Left renal cortex interstitium (tissue), 4 donors: ENCODE data around the gene RPL7A. TPM values are rescaled to one million over a fixed set of nuclear protein-coding genes. Genes with fewer than 3 reads are reported as not detected.
"Not testable (repeated sequence)": the region's sequence is repeated elsewhere in the genome, so short reads cannot be mapped to it uniquely, and the experiment has no call there.

ENCODE experiments used
- DNase-seq, 4 donors: peaks; one replicate each; pipeline ENCODE4 v3.0.0-alpha.2; 2013; ENCODE audit warnings: low read depth in 4 of 4, low spot score in 2 of 4, missing footprints in 1 of 4
- polyA plus RNA-seq, 4 donors: library from polyadenylated mRNA; unstranded; fragments of 120-200 nt; gene quantifications; one replicate each; pipeline ENCODE4 v1.2.1, GENCODE V29; 2013; ENCODE audit not compliant: insufficient read length in 4 of 4

RPL7A gene
- polyA plus RNA-seq, 4 donors, result 2,281 to 2,842 (median 2,604) TPM

DNA sequence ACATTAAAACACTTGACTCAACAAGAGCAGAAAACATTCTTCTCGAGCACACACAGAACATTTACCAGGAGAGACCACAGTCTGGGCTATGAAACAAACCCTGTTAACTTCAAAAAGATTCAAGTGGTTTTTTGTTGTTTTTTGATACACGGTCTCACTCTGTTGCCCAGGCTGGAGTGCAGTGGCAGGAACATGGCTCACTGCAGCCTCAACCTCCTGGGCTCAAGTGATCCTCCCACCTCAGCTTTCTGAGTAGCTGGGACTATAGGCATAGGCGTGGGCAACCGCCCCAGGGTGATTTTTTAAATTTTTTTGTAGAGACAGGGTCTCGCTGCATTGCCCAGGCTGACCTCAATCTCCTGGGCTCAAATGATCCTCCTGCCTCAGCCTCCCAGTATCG, 21.0 kb upstream of the RPL7A start:
- not testable (repeated sequence) for DNase-seq

DNA sequence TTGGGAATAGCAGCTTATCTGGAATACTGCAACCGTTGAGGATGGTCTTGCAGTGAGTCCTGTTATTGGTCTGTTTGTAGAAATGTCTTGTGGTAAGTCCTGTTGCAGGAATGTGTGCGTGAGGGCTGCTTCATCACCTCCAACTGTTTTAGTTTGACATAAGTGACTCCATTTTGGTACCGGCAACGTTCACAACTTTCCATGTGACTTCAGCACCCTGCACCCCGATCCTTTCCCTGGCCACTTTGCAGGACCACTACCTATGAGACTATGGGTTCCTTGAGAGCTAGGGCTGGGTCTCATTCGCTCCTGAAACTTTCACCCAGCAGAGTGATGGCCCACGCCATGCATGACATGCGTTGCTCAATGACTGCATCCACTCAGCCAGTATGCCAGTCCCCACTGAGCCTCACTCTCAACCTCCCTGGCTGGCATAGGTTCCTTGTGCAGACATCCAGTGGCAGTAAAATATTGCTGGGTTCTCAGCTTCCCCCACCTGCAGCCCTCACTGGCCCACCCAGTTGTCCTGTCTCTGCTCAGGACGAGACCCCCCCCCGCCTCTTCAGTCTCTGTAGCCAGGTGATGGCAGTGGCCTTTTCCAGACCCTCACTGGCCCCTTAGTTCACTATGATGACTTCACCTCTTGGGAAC, 20.1 kb upstream of the RPL7A start:
- DNase-seq, result no peak

DNA sequence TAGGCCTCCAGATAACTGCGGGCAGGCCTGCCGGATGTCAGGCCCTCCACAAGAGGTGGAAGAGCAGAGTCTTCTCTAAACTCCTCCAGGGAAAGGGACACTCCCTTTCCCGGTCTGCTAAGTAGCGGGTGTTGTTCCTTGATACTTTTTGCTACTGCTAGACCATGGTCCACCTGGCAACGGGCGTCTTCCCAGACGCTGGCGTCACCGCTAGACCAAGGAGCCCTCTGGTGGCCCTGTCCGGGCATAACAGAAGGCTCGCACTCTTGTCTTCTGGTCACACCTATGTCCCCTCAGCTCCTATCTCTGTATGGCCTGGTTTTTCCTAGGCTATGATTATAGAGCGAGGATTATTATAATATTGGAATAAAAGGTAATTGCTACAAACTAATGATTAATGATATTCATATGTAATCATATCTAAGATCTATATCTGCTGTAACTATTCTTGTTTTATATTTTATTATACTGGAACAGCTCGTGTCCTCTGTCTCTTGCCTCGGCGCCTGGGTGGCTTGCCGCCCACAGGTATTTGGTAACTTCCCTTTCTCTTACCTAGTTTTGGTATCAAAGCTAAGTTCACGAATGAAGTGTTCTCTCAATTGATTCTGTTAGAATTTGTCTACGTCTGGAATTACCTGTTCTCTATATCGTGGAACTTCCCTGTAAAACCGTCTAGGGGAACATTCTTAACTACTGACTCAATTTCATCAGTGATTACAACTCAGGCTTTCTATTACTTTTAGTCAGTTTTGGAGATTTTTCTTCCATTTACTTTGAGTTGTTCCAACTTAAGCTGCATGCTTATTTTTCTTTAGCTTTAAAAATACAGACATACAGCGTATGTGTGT, 18.5 kb upstream of the RPL7A start:
- not testable (repeated sequence) for DNase-seq

DNA sequence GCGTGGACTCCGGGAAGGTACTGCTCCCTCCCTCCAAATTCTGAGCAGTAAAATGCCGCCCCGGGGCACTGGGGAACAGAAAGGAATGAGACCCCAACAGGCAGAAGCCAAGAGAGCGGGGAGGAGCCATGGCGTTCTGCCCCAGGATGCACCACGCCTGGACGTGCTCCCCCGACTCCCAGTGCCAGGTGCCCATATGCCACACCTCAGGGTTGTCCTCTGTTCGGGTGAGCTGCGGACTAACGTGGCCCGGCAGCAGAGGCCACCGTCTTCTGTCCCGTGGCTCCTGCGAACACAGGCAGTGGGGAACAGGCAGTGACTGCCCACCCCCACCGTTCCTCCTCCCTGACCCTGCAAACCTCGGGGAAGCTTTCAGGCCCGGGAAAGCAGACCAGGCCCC, 16.8 kb upstream of the RPL7A start:
- DNase-seq, result no peak

DNA sequence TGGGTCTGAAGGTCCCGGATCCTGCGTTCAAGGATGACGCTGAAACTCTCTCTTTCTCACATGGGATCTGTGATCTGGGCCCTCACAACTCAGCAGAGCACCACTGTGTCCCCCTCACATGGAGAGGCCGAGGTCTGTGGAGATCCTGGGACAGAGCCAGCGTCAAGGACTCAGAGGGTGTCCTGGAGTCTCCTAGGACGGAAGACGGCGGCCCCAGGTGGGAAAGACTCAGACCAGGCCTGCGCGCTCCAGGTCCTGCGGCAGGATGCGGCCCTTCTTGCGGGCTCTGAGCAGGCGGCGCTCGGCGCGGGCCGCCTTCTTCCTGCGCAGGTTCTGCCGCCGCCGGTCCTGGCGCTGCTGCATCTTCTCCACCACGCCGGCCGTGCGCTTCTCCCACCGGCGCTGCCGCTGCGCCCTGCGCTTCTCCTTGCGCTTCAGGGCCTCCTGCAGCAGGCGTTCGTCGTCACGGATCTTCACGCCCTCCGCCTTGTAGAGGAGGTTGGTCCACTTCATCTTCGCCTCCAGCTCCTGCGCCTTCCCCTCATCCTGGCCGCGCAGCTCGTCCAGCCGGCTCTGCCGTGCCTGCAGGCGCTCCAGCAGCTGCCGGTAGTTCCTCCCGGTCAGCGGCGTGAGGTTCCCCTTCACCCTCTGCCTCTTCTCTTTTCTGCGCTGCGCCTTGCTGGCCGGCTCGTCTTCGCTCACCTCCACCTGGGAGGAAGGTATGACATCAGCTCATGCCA, 16.2 kb upstream of the RPL7A start:
- DNase-seq, result no peak

DNA sequence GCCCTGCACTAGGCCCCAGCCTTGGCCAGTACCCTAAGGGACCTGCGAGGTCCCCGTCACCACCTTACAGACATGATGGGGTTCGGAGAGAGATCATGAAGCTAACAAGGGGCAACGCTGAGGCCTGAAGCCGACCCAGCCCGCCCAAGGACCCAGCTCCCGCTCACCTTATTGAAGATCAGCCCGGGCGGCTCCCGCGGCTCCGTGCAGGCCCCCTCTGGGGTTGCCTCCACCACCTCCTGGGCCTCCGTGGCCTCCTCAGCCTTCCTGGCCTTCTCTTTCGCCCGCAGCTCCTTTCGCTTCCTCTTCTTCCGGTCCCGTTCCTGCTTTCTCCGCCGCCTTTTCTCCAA, 15.7 kb upstream of the RPL7A start:
- DNase-seq, result no peak

DNA sequence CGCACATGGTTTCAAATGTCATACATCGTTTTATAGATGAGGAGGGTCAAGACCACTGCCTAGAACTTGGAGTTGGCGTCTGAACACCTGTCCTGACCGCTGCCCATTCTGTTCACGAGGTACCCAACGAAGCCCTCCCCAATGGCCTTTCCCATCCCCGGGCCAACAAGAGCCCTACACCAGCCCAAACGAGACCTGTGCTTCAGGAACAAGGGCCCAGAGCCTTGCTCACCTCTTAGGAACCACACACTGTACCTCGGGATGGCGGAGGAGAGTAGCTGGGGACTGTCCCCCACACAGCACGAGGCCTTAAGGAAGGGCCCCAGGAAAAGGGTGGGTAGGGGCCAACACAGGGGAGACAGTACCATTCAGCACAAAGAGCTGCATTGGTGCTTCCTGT, 15.0 kb upstream of the RPL7A start:
- DNase-seq, result no peak

DNA sequence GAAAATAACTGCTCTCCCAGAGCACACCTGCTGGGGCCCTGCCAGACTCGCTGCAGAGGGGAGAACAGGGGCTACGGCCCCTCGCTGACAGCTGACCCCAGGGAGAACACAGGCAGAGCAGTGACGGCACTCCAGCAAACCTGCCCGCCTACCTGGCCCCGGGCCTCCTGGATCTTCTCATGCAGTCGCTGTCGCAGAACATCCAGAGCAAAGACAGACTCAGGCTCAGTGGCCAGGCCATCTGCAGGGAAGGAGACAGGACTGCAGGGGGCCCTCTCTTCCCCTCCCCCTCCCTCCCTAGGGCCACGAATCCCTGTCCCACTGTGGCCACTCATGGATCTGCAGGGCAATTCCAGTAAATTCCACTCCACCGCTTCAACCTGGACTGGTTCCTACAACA, 14.5 kb upstream of the RPL7A start:
- no peak for DNase-seq

DNA sequence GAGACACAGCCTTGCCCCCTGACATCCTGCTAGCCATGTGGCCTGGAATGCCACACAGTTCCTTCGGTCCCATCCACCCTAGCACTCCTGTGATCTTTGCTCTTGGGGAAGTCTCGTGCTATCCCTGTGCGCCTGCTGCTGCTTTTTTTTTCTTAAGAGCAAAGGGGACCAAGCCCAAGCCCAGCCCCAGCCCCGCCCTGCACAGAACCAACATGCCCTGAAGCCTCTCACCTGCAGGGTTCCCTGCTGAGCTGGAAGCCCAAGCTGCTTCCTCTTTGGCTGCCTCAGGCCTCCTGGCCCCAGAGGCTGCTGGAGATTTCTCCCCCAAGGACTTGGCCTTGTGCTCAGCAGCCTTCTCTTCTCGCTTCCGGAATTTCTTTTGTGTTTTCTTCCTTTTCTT, 13.9 kb upstream of the RPL7A start:
- no peak for DNase-seq

DNA sequence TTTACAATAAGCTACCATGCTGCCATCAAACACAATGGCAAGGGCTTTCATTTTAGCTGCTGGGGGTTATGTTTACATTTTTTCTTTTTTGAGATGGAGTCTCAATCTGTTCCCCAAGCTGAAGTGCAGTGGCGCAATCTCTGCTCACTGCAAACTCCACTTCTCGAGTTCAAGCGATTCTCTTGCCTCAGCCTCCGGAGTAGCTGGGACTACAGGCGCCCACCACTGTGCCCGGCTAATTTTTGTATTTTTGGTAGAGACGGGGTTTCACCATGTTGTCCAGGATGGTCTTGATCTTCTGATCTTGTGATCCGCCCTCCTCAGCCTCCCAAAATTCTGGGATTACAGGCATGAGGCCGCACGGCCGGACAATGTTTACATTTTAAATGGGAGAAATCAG, 13.1 kb upstream of the RPL7A start:
- not testable (repeated sequence) for DNase-seq

DNA sequence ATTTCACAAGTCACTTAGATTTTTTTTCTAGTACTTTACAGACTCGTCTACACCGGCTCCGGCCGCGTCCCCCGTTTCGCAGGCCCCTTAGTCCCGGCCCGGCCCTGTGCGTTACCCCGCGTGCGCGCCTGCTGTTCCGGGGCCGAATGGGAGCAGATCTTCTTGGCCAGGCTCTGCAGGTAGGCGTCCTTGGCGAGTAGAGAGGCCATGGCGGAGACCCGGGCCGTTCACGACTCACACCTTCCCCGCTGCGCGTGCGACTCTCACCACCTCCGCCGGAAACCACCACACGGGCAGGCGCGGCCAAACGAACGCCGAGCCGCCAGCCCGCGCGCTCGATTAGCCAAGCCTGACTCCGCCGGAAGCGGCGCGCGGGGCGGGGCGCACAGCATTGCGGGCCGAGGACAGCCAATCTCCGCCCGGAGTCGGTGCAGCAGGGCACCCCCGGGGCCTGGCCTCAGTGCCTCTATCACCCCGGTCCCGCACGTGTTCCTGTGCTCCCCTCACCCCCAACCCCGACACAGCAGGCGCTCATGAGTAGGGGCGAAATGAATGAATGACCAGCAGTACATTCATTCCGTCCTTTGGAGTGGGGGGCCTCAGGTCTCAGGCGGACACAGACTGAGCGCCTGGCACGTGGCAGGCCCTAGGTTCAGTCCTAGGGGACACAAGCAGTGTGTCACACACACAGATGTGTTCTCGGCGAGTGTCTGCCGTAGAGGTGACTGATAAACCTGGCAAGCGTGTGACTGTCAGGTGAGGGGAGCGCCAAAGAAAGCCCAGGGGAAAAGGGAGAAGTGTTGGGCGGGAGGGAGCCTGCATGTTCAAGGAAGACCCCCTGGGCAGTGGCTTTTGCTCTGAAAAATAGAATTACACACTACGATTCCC, 11.8 kb upstream of the RPL7A start, which contains the start of gene SURF6:
SURF6 (minus strand) TSS at position 265 of the 888 bp plus-strand sequence; CDS start at position 209, 56 bp downstream.
- DNase-seq, result peak; percentile 25 to 81 (median 70)

DNA sequence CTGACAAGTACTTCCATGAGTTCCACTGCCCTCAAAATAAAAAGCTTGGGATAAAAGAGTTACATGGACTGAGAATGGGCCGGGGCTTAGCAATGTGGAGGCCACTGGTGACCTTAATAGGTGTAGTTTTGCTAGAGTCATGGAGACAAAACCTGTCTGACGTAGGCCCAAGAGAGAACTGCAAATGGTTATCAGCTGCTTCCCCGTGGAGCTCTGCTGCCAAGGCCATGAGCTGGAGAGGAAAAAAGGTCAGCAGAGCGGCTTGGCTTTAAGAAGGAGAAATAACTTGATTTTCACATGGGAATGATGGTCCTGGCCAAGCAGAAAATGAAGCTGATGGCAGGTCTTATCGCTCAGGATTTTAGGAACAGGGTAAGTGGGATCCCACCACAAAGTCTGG, 8.4 kb upstream of the RPL7A start:
- no peak for DNase-seq

DNA sequence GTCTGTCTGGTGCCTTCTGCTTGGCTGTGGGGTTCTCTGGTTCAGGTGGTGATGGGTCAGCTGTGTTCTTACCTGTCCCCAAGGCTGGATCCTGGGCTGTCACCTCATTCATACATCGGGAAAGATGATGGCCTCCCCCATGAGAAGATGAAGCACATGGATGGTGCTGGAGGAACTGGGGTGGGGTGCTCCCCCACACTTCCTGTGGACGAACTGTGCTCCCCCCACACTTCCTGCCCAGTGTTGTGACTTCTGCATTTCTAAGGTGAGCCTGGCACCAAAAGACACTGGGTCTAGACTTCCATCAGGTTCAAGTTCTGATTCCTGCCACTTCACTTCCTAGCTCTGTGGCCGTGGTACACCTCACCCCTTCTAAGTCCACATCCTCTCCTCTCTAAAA, 7.8 kb upstream of the RPL7A start:
- DNase-seq, result no peak

DNA sequence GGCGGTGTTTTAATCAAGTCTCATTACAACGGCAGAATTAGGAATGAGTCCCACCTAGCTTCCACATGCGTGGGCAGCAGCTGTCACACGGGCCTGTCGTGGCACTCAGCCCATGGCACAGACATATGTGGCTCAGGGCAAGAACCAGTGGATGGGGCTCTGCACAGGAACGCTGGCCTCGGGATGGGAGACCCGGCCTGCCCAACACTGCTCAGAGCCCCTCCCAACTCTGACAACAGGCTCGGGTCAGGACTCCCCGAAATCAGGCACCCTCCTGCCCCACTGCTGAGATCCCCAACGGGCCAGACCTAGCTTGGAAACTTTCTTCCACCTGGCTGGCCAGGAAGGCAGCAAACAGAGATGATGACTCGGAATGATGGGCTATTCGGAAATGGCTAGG, 7.1 kb upstream of the RPL7A start:
- DNase-seq, result no peak

DNA sequence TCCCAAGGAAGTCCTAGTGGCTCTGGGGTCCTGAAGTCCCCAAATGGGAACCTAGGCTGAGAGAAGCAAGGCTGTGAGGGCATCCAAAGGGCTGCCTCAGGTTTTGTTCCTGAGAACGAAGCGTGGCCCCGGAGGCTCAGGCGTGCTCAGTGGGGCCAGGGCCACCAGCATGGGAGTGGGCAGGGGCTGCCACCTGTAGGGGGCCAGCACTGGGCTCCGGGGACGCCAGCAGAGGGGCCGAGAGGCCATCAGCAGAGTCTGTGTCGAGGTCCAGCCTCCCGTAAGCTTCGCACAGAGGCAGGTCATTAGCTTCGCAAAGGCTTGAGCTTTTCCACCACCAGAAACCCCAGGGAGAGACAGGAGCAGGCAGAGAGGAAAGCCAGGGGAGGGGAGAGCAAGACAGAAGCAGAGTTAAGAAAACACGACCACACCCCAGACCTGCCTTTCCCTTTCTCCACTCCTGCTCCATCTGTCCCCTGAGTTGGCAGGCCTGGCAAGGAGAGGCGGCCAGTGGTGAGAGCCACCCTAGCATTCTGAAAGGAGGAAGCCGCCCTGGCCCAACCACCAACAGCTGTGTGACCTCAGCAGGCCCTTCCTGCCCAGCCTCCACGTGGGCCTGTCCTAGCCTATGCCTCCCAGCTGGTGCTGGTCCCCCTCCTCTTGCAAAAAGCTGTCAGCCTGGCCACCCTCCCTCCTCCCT, 6.5 kb upstream of the RPL7A start:
- DNase-seq, result no peak

DNA sequence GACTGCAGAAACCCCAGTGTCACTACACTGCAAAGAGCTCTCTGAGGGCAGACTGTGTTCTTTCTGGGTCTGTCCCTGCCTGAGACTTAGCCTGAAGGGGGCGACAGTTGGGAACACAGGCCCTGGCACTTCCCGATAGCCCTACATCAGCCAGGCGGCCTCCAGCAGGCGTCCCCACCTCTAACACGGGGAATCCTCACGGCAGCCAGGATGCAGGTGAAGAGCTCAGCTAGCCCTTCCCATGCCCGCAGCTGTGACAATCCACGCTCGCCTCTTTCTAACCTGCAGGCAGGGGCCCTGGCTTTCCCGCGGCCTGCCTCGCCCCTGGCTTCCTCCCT, 6.0 kb upstream of the RPL7A start:
- no peak for DNase-seq

DNA sequence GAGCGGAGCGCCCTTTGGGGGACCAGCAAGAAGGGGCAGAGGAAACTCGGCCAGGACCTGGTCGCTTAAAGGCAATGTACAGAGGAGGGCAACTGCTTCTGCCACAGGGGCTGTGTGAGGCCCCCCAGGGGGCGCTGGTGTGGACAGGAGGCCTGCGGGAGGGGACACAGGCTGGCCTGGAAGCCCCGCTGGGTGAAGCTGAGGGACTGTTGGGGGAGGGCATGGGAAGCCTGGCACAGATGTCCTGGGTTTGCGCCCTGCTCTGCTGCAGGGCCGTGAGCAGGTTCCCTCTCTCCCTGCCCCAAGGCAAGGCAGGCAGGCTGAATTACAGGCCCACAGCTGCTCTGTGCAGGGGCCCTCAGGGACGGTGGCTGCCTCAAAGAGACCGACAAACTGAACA, 5.4 kb upstream of the RPL7A start:
- no peak for DNase-seq

DNA sequence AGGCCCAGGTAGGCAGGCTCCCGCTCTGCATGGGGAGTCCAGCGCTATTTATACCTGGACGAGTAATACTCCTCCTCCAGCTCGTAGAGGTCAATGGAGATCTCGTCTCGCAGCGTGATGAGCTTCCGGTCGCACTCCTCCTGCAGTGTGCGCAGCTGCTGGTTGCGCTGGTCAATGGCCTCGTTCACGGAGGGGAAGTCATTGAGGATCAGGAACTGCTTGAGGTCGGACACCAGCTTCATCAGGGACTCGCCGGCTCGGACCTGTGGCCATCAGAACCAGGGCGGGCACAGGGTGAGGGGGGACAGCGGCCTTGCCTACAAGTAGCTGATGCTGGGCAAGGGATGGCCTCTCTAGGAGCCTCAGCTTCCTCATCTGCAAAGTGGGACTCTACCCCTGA, 3.9 kb upstream of the RPL7A start:
- DNase-seq, result no peak

DNA sequence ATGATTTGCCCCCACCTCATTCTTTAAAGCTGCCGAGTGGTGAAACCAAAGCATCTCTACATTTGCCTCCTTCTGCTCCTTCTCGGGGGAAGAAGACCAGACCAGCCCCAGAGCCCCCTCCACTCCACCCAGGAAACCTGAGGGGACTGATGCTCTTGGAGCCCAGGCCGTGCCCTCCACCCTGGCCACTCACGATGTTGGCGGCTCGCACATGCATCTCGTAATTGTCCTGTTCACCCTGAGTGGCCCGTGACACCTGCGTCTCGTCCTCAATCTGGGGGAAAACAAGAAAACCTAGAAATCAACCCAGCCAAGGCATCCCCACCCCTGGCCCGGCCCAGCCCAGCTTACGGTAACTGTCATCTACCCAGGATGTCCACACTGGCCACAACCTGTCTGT, 3.0 kb upstream of the RPL7A start:
- no peak for DNase-seq

DNA sequence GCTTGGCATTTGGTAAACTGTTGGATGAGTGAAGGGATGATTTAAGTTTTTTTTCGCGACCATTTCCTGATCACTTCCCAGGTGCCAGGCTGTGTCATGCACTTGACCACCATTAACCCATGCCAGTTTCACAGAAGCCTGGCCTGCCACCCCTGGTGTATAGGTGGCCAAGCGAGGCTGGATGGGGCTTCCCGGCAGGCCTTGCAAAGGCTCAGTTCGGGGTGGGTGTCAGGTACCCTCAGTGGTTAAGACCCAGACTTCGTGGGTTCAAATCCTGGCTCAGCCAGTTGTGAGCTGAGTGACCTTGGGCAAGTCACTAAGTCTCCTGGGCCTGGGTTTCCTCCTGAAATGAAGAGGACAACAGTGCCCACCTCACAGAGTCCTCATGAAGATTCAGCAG, 2.4 kb upstream of the RPL7A start:
- DNase-seq, result no peak
